ENCODE measurements around the gene ACOT12.

The ACOT12 gene

GRCh38 chr5:81286059-81286617, 107.8 kb downstream of the ACOT12 start:
- no peak for DNase-seq

GRCh38 chr5:81283976-81284375, 110.0 kb downstream of the ACOT12 start:
- DNase-seq = no peak

Measured in NCI-H774 (cell line).